SK-N-SH treated with all-trans-retinoic acid at 6 μM for 48 hours (cell line): ENCODE measurements around the gene RMND5B.
"Not testable (repeated sequence)": the region's sequence is repeated elsewhere in the genome, so short reads cannot be mapped to it uniquely, and the experiment has no call there.

Experiments
- ATAC-seq: fragments of 200-7000 bp; cut with Tn5 transposase; 3 replicates; pipeline ENCODE4 v1.9.1; 2020; ENCODE audit warnings: mild to moderate bottlenecking, moderate library complexity
- ARNTL ChIP-seq: fragments of 450-650 bp; formaldehyde crosslinking; IDR thresholded peaks from 2 replicates; pipeline ENCODE4 v1.5.0; 2020; ENCODE audit warnings: low read depth, mild to moderate bottlenecking, moderate library complexity, borderline replicate concordance
- BACH2 ChIP-seq: fragments of 250-450 bp; sonication (Bioruptor Pico); IDR thresholded peaks from 2 replicates; pipeline ENCODE4 v1.9.0; 2021; ENCODE audit warnings: mild to moderate bottlenecking, borderline replicate concordance
- ESRRG ChIP-seq: fragments of 250-450 bp; sonication (Bioruptor Pico); IDR thresholded peaks from 2 replicates; pipeline ENCODE4 v1.6.1; 2021; ENCODE audit warnings: mild to moderate bottlenecking
- GLIS3 ChIP-seq: fragments of 250-450 bp; sonication (Bioruptor Pico); IDR thresholded peaks from 2 replicates; pipeline ENCODE4 v1.5.0; 2020; ENCODE audit warnings: mild to moderate bottlenecking, moderate library complexity
- OSR1 ChIP-seq: fragments of 250-450 bp; sonication (Bioruptor Pico); IDR thresholded peaks from 2 replicates; pipeline ENCODE4 v1.8.0; 2022; ENCODE audit warnings: moderate library complexity, mild to moderate bottlenecking, inconsistent platforms
- PATZ1 ChIP-seq: fragments of 250-450 bp; sonication (Bioruptor Pico); IDR thresholded peaks from 2 replicates; pipeline ENCODE4 v1.8.0; 2020; ENCODE audit warnings: mild to moderate bottlenecking, moderate library complexity, borderline replicate concordance
- POU6F1 ChIP-seq: fragments of 250-450 bp; sonication (Bioruptor Pico); IDR thresholded peaks from 2 replicates; pipeline ENCODE4 v1.8.0; 2021; ENCODE audit warnings: low read depth, mild to moderate bottlenecking, moderate library complexity, borderline replicate concordance
- PPARA ChIP-seq: fragments of 250-450 bp; sonication (Bioruptor Pico); IDR thresholded peaks from 2 replicates; pipeline ENCODE4 v1.5.0; 2020; ENCODE audit warnings: mild to moderate bottlenecking, borderline replicate concordance
- RARB ChIP-seq: fragments of 250-450 bp; sonication (Bioruptor Pico); IDR thresholded peaks from 2 replicates; pipeline ENCODE4 v1.8.0; 2021; ENCODE audit warnings: mild to moderate bottlenecking, moderate library complexity
- SNAI2 ChIP-seq: fragments of 250-450 bp; sonication (Bioruptor Pico); IDR thresholded peaks from 2 replicates; pipeline ENCODE4 v1.5.0; 2020; ENCODE audit warnings: mild to moderate bottlenecking, moderate library complexity
- TCF4 ChIP-seq: fragments of 250-450 bp; sonication (Bioruptor Pico); IDR thresholded peaks from 2 replicates; pipeline ENCODE4 v1.8.0; 2021; ENCODE audit warnings: mild to moderate bottlenecking, moderate library complexity, borderline replicate concordance
- TOX ChIP-seq: fragments of 250-450 bp; sonication (Bioruptor Pico); IDR thresholded peaks from 2 replicates; pipeline ENCODE4 v1.8.0; 2021; ENCODE audit warnings: mild to moderate bottlenecking, moderate library complexity, borderline replicate concordance
- ZC3H10 ChIP-seq: fragments of 250-450 bp; sonication (Bioruptor Pico); IDR thresholded peaks from 2 replicates; pipeline ENCODE4 v1.5.1; 2021; ENCODE audit warnings: mild to moderate bottlenecking, moderate library complexity
- ZFP3 ChIP-seq: fragments of 250-450 bp; sonication (Bioruptor Pico); IDR thresholded peaks from 2 replicates; pipeline ENCODE4 v1.5.0; 2020; ENCODE audit warnings: mild to moderate bottlenecking, moderate library complexity
- ZNF565 ChIP-seq: fragments of 450-650 bp; formaldehyde crosslinking; conservative IDR thresholded peaks from 2 replicates; pipeline ENCODE4 v1.5.0; 2020; ENCODE audit warnings: low read depth, mild to moderate bottlenecking, moderate library complexity
- ZNF70 ChIP-seq: fragments of 450-650 bp; formaldehyde crosslinking; IDR thresholded peaks from 2 replicates; pipeline ENCODE4 v1.5.0; 2020; ENCODE audit warnings: mild to moderate bottlenecking, moderate library complexity
- ZNF8 ChIP-seq: fragments of 450-650 bp; formaldehyde crosslinking; IDR thresholded peaks from 2 replicates; pipeline ENCODE4 v1.5.0; 2020; ENCODE audit warnings: mild to moderate bottlenecking, moderate library complexity
- TF ChIP-seq, protein P1 (sequence below): fragments of 250-450 bp; sonication (Bioruptor Pico); IDR thresholded peaks from 2 replicates; pipeline ENCODE4 v1.5.1; 2020; ENCODE audit warnings: low read depth, mild to moderate bottlenecking, moderate library complexity
- TF ChIP-seq, protein P2 (sequence below): fragments of 250-450 bp; sonication (Bioruptor Pico); IDR thresholded peaks from 2 replicates; pipeline ENCODE4 v1.5.0; 2020; ENCODE audit warnings: mild to moderate bottlenecking, moderate library complexity

Gene RMND5B

DNA sequence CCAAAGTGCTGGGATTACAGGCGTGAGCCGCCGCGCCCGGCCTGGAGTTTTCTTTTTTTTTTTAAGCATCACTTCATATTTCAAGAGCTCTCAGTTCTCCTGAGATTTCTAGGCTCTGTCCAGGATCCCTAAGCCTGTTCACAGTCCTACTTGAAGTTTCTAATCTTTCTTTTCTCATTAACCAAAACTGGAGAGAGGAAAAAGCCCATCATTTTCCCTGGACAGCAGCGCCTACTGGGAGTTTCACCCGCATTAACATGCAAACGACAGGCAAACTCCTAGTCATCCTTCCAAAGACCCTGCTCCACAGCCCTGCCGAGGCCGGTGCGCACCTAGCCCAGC, 609 bp upstream of the RMND5B start:
- peak; percentile 98 for TF ChIP-seq ZFP3 (CRISPR knock-in tag)
- not testable (repeated sequence) for ATAC-seq

- TF ChIP-seq, protein P1, sequence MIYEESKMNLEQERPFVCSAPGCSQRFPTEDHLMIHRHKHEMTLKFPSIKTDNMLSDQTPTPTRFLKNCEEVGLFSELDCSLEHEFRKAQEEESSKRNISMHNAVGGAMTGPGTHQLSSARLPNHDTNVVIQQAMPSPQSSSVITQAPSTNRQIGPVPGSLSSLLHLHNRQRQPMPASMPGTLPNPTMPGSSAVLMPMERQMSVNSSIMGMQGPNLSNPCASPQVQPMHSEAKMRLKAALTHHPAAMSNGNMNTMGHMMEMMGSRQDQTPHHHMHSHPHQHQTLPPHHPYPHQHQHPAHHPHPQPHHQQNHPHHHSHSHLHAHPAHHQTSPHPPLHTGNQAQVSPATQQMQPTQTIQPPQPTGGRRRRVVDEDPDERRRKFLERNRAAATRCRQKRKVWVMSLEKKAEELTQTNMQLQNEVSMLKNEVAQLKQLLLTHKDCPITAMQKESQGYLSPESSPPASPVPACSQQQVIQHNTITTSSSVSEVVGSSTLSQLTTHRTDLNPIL: no peak
- TF ChIP-seq TCF4 (CRISPR knock-in tag) (no peak), ZNF70 (CRISPR knock-in tag) (no peak), GLIS3 (CRISPR knock-in tag) (no peak), ZFP3 (CRISPR knock-in tag) (no peak), TOX (CRISPR knock-in tag) (no peak)
- no peak; the same call in 2 of the 3 replicates for ATAC-seq
Observed at GRCh38 chr5:178131446-178131996, 707 bp downstream of the RMND5B start.

- no peak for ATAC-seq
Observed at GRCh38 chr5:178136990-178137389, 6.2 kb downstream of the RMND5B start.

DNA sequence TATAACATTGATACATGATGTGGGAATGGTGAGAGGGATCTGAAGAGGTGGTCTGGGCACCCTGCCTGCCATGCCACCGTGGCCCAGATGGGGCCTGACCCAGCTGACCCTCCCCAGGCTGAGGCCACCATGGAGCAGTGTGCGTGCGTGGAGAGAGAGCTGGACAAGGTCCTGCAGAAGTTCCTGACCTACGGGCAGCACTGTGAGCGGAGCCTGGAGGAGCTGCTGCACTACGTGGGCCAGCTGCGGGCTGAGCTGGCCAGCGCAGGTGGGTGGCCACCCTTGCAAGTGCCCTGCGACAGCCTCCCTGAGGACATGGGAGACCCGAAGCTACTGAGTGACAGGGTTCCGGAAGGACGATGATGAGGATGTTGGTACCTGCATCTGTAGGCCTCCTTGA, 7.2 kb downstream of the RMND5B start:
- ATAC-seq: no peak; the same call in 2 of the 3 replicates
- TF ChIP-seq ZNF8 (CRISPR knock-in tag) (no peak), OSR1 (CRISPR knock-in tag) (no peak), ZFP3 (CRISPR knock-in tag) (no peak), TOX (CRISPR knock-in tag) (no peak), ZNF70 (CRISPR knock-in tag) (no peak), ARNTL (no peak), ZNF565 (no peak), PPARA (CRISPR knock-in tag) (no peak), PATZ1 (no peak)
- TF ChIP-seq, protein P1: no peak
- TF ChIP-seq, protein P2, sequence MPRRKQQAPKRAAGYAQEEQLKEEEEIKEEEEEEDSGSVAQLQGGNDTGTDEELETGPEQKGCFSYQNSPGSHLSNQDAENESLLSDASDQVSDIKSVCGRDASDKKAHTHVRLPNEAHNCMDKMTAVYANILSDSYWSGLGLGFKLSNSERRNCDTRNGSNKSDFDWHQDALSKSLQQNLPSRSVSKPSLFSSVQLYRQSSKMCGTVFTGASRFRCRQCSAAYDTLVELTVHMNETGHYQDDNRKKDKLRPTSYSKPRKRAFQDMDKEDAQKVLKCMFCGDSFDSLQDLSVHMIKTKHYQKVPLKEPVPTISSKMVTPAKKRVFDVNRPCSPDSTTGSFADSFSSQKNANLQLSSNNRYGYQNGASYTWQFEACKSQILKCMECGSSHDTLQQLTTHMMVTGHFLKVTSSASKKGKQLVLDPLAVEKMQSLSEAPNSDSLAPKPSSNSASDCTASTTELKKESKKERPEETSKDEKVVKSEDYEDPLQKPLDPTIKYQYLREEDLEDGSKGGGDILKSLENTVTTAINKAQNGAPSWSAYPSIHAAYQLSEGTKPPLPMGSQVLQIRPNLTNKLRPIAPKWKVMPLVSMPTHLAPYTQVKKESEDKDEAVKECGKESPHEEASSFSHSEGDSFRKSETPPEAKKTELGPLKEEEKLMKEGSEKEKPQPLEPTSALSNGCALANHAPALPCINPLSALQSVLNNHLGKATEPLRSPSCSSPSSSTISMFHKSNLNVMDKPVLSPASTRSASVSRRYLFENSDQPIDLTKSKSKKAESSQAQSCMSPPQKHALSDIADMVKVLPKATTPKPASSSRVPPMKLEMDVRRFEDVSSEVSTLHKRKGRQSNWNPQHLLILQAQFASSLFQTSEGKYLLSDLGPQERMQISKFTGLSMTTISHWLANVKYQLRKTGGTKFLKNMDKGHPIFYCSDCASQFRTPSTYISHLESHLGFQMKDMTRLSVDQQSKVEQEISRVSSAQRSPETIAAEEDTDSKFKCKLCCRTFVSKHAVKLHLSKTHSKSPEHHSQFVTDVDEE: no peak

More at GRCh38 chr5:178136990-178137389, 6.2 kb downstream of the RMND5B start:
- no peak for TF ChIP-seq RARB (CRISPR knock-in tag)
- no peak for TF ChIP-seq ZC3H10
- no peak for TF ChIP-seq GLIS3 (CRISPR knock-in tag)

DNA sequence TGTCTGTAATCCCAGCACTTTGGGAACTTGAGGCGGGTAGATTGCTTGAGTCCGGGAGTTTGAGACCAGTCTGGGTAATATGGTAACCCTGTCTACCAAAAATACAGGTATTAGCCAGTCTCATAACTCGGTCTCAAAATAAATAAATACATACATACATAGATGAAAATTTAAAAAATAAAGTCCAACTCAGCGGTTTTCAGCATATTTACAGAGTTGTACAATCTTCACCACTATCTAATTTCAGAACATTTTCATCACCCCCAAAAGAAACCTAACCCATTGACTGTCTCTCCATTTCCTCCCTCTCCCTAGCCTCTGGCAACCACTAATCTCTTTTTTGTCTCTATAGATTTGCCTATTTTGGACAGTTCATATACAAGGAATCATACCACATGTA, 10.7 kb downstream of the RMND5B start:
- no peak for ATAC-seq

DNA sequence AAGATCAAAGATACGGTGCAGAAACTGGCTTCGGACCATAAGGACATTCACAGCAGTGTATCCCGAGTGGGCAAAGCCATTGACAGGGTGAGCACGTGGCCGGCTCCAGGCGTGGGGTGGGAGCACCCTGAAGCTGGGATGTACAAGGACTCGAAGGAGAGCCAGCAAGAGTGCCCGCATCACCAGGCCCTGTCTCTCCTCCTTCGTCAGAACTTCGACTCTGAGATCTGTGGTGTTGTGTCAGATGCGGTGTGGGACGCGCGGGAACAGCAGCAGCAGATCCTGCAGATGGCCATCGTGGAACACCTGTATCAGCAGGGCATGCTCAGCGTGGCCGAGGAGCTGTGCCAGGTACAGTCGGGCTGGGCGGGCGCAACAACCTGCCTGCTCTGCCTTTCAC, 11.8 kb downstream of the RMND5B start:
- ATAC-seq: no peak
- no peak for TF ChIP-seq ESRRG (CRISPR knock-in tag)
- TF ChIP-seq, protein P2: no peak
- no peak for TF ChIP-seq GLIS3 (CRISPR knock-in tag)
- no peak for TF ChIP-seq ZC3H10
- no peak for TF ChIP-seq ZNF8 (CRISPR knock-in tag)
- TF ChIP-seq TOX (CRISPR knock-in tag): no peak
- TF ChIP-seq ARNTL: no peak
- TF ChIP-seq TCF4 (CRISPR knock-in tag): no peak
- TF ChIP-seq RARB (CRISPR knock-in tag): no peak
- no peak for TF ChIP-seq PPARA (CRISPR knock-in tag)
- no peak for TF ChIP-seq POU6F1
- TF ChIP-seq SNAI2: no peak

More for the DNA sequence above, 10.7 kb downstream of the RMND5B start:
- TF ChIP-seq BACH2 (CRISPR knock-in tag): no peak
- TF ChIP-seq, all 23 proteins: peak for 0
